ENCODE data around the gene DAPK1. TPM values are rescaled to one million over a fixed set of nuclear protein-coding genes. Genes with fewer than 3 reads are reported as not detected.

DAPK1 gene
- polyA plus RNA-seq, 2 of the 4 experiments (the other 2 are of a cell fraction), result 55.2 to 67.2 TPM

- no peak for TF ChIP-seq EHMT2 (IDR thresholded peaks at IDR 0.05; ENCODE audit: low read depth)
- TF ChIP-seq BHLHE40 (IDR thresholded peaks at IDR 0.05; ENCODE audit: low read depth, low read length), result no peak
- TF ChIP-seq HDAC2 (IDR thresholded peaks at IDR 0.05), result peak; percentile 77
- peak in 1 of 2 experiments; percentile 18; a peak in 2 of 5 replicates for TF ChIP-seq RAD21 (conservative IDR thresholded peaks at IDR 0.05 in 1 of 2, IDR thresholded peaks at IDR 0.05 in 1 of 2)
- no peak for TF ChIP-seq MAFK (IDR thresholded peaks at IDR 0.05; ENCODE audit: partially characterized antibody)
- TF ChIP-seq HOXA7 (CRISPR knock-in tag; IDR thresholded peaks at IDR 0.05), result no peak
These were observed 561 bp downstream of the DAPK1 start (continued) for GRCh38 chr9:87498046-87498810.

- ATAC-seq, result peak in 1 of 2 experiments; percentile 9; a peak in 3 of 6 replicates
- Histone ChIP-seq H3K9me3 (no peaks in the 10 kb centered on the region), H3K4me3 (peak overlapping the region; percentile 88), H3K4me2 (peak overlapping the region; percentile 79), H3K4me1 (peaks cover 56% of the 10 kb centered on the region), H3K27ac (peak overlapping the region; percentile 94 to 98)
- 2% methylated on average over 26 of the region's 26 CpGs for WGBS (ENCODE audit: missing lambda C conversion rate)
- POLR2A ChIA-PET, result interaction anchor here (1.6 to 2.4 kb wide), 2 partner anchors 112 to 125 kb away, joined by 7 to 16 read pairs; no protein-coding TSS in a partner anchor
- TF ChIP-seq BHLHE40 (IDR thresholded peaks at IDR 0.05; ENCODE audit: low read depth, low read length) (no peak), JUNB (IDR thresholded peaks at IDR 0.05) (no peak), FOSB (CRISPR knock-in tag; IDR thresholded peaks at IDR 0.05) (no peak), NR3C1 (IDR thresholded peaks at IDR 0.05) (no peak), HOXB5 (CRISPR knock-in tag; IDR thresholded peaks at IDR 0.05) (no peak), RCOR1 (IDR thresholded peaks at IDR 0.05; ENCODE audit: low read depth, low read length) (no peak), POLR2A (IDR thresholded peaks at IDR 0.05; ENCODE audit: low read length) (no peak), SMC3 (IDR thresholded peaks at IDR 0.05) (no peak), CBX2 (IDR thresholded peaks at IDR 0.05; ENCODE audit: borderline replicate concordance, low read depth) (no peak)
- TF ChIP-seq, protein P1, sequence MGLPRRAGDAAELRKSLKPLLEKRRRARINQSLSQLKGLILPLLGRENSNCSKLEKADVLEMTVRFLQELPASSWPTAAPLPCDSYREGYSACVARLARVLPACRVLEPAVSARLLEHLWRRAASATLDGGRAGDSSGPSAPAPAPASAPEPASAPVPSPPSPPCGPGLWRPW (IDR thresholded peaks at IDR 0.05), result no peak
- DNase-seq (ENCODE audit: low read depth in 1 of 2, low spot score in 1 of 2), result no peak
- CTCF ChIA-PET, result interaction anchor here (0.6 to 4.1 kb wide), 11 partner anchors 10 to 166 kb away, joined by 3 to 39 read pairs (median 3); no protein-coding TSS in a partner anchor
- no peak for FAIRE-seq
These were observed 1.2 kb downstream of the DAPK1 start for GRCh38 chr9:87498811-87499360.

- FAIRE-seq (no peak), ATAC-seq (no peak), DNase-seq (ENCODE audit: low read depth in 1 of 2, low spot score in 1 of 2) (no peak)
- CTCF ChIA-PET, result interaction anchor here (0.6 to 4.1 kb wide), 10 partner anchors 10 to 167 kb away, joined by 3 to 39 read pairs (median 4); no protein-coding TSS in a partner anchor
- TF ChIP-seq ATOH8 (CRISPR knock-in tag; IDR thresholded peaks at IDR 0.05; ENCODE audit: low read depth), result no peak
- no peak for TF ChIP-seq HOXA7 (CRISPR knock-in tag; IDR thresholded peaks at IDR 0.05)
- TF ChIP-seq TFCP2L1 (CRISPR knock-in tag; IDR thresholded peaks at IDR 0.05), result no peak
- no peak for TF ChIP-seq ZC3H11A (IDR thresholded peaks at IDR 0.05)
- no peak for TF ChIP-seq MYC (IDR thresholded peaks at IDR 0.05; ENCODE audit: borderline replicate concordance, low read length)
- TF ChIP-seq CHD4 (IDR thresholded peaks at IDR 0.05; ENCODE audit: borderline replicate concordance), result no peak
- no peak for TF ChIP-seq GATA3 (IDR thresholded peaks at IDR 0.05; ENCODE audit: borderline replicate concordance)
- no peak for TF ChIP-seq EHMT2 (IDR thresholded peaks at IDR 0.05; ENCODE audit: low read depth)
- TF ChIP-seq NPAS2 (CRISPR knock-in tag; IDR thresholded peaks at IDR 0.05; ENCODE audit: borderline replicate concordance), result no peak
- TF ChIP-seq CTCF (IDR thresholded peaks at IDR 0.05), result no peak
- TF ChIP-seq ZFP36 (IDR thresholded peaks at IDR 0.05; ENCODE audit: borderline replicate concordance, partially characterized antibody), result no peak
- TF ChIP-seq, protein P2, sequence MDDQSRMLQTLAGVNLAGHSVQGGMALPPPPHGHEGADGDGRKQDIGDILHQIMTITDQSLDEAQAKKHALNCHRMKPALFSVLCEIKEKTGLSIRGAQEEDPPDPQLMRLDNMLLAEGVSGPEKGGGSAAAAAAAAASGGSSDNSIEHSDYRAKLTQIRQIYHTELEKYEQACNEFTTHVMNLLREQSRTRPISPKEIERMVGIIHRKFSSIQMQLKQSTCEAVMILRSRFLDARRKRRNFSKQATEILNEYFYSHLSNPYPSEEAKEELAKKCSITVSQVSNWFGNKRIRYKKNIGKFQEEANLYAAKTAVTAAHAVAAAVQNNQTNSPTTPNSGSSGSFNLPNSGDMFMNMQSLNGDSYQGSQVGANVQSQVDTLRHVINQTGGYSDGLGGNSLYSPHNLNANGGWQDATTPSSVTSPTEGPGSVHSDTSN (IDR thresholded peaks at IDR 0.05), result no peak
- TF ChIP-seq RFX5 (IDR thresholded peaks at IDR 0.05), result no peak
- TF ChIP-seq HOXB13 (CRISPR knock-in tag; IDR thresholded peaks at IDR 0.05; ENCODE audit: low read depth), result no peak
- TF ChIP-seq HOXB5 (CRISPR knock-in tag; IDR thresholded peaks at IDR 0.05), result no peak
- TF ChIP-seq, protein P1 (IDR thresholded peaks at IDR 0.05), result no peak
- H3K4me1 ChIP-seq, result peaks cover 63% of the 10 kb centered on the region
- POLR2A ChIA-PET, result interaction anchor here (2.4 kb wide), 1 partner anchor 126 kb away, joined by 16 read pairs; no protein-coding TSS in a partner anchor
- H3K4me2 ChIP-seq, result peak overlapping the region; percentile 79
- peak overlapping the region; percentile 88 for H3K4me3 ChIP-seq
- no peaks in the 10 kb centered on the region for H3K9me3 ChIP-seq
- WGBS (ENCODE audit: missing lambda C conversion rate), result 15% methylated on average over 2 of the region's 2 CpGs
- peak overlapping the region; percentile 94 to 98 for H3K27ac ChIP-seq
These were observed 1.9 kb downstream of the DAPK1 start for GRCh38 chr9:87499424-87500017.

Measured in A549 (cell line).